ENCODE data around the gene KBTBD13.

KBTBD13 gene

DNA sequence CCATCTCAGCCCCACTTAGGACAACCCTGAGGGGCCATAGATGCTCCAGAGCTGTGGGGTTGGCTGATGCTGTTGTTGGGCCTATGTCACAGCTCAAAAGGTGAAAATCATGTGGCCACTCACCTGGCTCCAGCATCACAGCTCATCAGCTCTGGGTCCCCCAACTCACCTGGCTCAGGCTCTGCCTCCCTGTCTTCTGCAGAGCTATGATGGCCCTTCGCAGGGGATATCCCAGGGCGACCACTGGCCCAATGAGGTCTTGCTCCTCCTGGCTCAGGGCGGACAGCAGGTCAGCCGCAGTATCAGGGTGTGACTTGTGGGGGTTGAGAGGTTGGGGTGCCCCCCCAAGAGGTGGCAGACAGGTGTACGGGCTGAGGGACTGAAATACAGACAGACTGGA lies 22.8 kb downstream of the KBTBD13 start:
- no peak for TF ChIP-seq FOXP2 (optimal IDR thresholded peaks at IDR 0.05; ENCODE audit: borderline replicate concordance, extremely low read depth, extremely low read length, insufficient read depth)
- TF ChIP-seq TAF1 (IDR thresholded peaks at IDR 0.05; ENCODE audit: borderline replicate concordance, insufficient read depth, low read length): no peak
- no peak for TF ChIP-seq SIN3A (IDR thresholded peaks at IDR 0.05; ENCODE audit: borderline replicate concordance, insufficient read depth, low read length)
- TF ChIP-seq POLR2AphosphoS5 (IDR thresholded peaks at IDR 0.05; ENCODE audit: low read depth, low read length): no peak
- TF ChIP-seq, protein P1, sequence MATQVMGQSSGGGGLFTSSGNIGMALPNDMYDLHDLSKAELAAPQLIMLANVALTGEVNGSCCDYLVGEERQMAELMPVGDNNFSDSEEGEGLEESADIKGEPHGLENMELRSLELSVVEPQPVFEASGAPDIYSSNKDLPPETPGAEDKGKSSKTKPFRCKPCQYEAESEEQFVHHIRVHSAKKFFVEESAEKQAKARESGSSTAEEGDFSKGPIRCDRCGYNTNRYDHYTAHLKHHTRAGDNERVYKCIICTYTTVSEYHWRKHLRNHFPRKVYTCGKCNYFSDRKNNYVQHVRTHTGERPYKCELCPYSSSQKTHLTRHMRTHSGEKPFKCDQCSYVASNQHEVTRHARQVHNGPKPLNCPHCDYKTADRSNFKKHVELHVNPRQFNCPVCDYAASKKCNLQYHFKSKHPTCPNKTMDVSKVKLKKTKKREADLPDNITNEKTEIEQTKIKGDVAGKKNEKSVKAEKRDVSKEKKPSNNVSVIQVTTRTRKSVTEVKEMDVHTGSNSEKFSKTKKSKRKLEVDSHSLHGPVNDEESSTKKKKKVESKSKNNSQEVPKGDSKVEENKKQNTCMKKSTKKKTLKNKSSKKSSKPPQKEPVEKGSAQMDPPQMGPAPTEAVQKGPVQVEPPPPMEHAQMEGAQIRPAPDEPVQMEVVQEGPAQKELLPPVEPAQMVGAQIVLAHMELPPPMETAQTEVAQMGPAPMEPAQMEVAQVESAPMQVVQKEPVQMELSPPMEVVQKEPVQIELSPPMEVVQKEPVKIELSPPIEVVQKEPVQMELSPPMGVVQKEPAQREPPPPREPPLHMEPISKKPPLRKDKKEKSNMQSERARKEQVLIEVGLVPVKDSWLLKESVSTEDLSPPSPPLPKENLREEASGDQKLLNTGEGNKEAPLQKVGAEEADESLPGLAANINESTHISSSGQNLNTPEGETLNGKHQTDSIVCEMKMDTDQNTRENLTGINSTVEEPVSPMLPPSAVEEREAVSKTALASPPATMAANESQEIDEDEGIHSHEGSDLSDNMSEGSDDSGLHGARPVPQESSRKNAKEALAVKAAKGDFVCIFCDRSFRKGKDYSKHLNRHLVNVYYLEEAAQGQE (IDR thresholded peaks at IDR 0.05; ENCODE audit: insufficient read depth in 1 of 2, low read depth in 2 of 2, low read length in 2 of 2): no peak

DNA sequence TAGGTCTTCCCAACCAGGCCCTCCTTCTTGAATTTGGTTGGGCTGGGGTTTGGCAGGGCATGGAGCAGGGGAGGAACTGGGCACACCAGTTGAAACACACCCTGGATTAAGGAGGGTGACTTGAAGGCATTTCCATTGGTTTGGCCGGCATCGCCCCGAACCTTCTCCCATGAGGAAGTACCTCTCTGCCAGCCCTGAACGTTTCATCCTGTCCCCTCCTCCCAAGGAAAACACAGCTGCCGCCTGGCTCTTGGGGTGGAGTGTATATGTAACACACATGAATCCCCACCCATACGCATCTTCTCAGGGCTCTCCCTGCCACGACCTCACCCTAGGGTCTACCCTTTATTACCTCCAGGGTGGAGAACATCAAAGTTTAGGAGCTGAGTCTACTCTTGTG lies 23.9 kb downstream of the KBTBD13 start:
- TF ChIP-seq SIN3A (IDR thresholded peaks at IDR 0.05; ENCODE audit: borderline replicate concordance, insufficient read depth, low read length): no peak
- no peak for TF ChIP-seq POLR2AphosphoS5 (IDR thresholded peaks at IDR 0.05; ENCODE audit: low read depth, low read length)
- TF ChIP-seq, protein P1 (IDR thresholded peaks at IDR 0.05; ENCODE audit: insufficient read depth in 1 of 2, low read depth in 2 of 2, low read length in 2 of 2): no peak
- no peak for TF ChIP-seq FOXP2 (optimal IDR thresholded peaks at IDR 0.05; ENCODE audit: borderline replicate concordance, extremely low read depth, extremely low read length, insufficient read depth)
- TF ChIP-seq TAF1 (IDR thresholded peaks at IDR 0.05; ENCODE audit: borderline replicate concordance, insufficient read depth, low read length): no peak

DNA sequence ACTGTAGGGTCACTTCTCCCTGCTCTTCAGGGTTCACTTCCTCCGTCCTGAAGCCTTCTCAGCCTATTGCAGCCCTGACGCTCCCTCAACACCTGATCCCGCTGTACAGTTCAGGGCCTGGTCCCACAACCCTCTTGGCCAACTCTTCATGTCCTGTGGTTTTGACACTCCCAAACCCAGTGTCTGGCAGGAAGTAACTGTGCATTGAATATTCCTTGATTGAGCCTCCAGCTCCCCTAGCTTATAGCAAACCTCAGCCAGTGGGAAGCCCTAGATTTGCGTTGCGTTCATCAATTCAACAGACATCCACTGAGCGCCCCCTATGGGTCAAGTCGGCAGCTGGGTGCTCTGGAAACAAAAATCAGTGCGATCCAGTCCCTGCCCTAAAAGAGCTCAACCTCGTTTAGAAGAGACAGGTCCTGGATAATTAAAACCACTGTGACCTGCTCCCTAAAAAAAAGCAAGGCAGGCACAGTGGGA lies 24.9 kb downstream of the KBTBD13 start:
- no peak for TF ChIP-seq SIN3A (IDR thresholded peaks at IDR 0.05; ENCODE audit: borderline replicate concordance, insufficient read depth, low read length)
- no peak for TF ChIP-seq TAF1 (IDR thresholded peaks at IDR 0.05; ENCODE audit: borderline replicate concordance, insufficient read depth, low read length)
- TF ChIP-seq, protein P1 (IDR thresholded peaks at IDR 0.05; ENCODE audit: insufficient read depth in 1 of 2, low read depth in 2 of 2, low read length in 2 of 2): no peak
- TF ChIP-seq FOXP2 (optimal IDR thresholded peaks at IDR 0.05; ENCODE audit: borderline replicate concordance, extremely low read depth, extremely low read length, insufficient read depth): no peak
- no peak for TF ChIP-seq POLR2AphosphoS5 (IDR thresholded peaks at IDR 0.05; ENCODE audit: low read depth, low read length)

DNA sequence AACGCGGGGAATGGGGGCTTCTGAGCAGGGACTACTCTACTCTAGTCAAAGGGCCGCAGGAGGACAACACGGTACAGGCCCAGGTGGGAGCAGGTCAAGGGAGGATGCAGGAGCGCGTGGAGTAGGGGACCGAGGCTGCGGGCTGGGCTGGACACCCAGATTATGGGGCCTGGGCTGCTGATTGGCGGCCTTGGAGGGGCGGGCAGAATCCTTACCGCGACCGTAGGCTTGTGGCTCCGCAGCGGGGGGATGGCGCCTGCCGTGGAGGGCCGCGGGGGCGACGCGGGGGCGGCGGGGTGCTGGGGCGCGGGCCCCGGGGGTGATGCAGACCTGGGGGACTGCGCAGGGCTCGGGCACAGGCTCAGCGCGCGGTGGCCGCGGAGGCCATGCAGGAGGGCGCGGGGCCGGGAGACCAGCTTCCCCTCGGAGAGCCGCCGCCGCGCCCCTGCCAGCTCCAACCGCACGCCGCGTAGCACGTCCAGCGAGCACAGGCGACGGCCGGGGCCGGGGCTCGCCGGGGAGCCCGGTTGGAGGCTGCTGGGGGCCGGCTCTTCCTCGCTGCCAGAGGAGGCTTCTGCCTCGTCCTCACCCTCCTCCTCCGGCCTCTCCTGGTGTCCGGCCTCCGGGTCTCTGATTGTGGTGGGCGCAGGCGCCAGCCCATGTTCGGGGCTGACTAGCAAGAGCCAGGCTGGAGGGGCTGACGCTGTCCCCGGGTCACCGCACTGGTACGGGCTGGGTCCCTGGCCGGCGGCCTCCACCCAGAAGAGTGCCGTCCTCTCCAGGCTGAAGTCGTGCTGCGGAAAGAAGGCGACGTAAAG lies 25.6 kb downstream of the KBTBD13 start:
- TF ChIP-seq POLR2AphosphoS5 (IDR thresholded peaks at IDR 0.05; ENCODE audit: low read depth, low read length) (no peak), TAF1 (IDR thresholded peaks at IDR 0.05; ENCODE audit: borderline replicate concordance, insufficient read depth, low read length) (no peak), FOXP2 (optimal IDR thresholded peaks at IDR 0.05; ENCODE audit: borderline replicate concordance, extremely low read depth, extremely low read length, insufficient read depth) (no peak), SIN3A (IDR thresholded peaks at IDR 0.05; ENCODE audit: borderline replicate concordance, insufficient read depth, low read length) (no peak)
- TF ChIP-seq, protein P1 (IDR thresholded peaks at IDR 0.05; ENCODE audit: insufficient read depth in 1 of 2, low read depth in 2 of 2, low read length in 2 of 2): no peak

Measured in PFSK-1 (cell line).